ENCODE data around the gene PKD2L1. TPM values are rescaled to one million over a fixed set of nuclear protein-coding genes. Genes with fewer than 3 reads are reported as not detected.
A peak's percentile ranks its signal among the peaks of the same experiment; 100 is the strongest.

Gene PKD2L1
- total and polyA plus RNA-seq, 2 of the 8 experiments (the other 6 are each of a cell fraction or from before 2014, with no cell fraction given) = 0.20 to 0.33 TPM

- H3K27ac ChIP-seq (ENCODE audit: low read depth, low read length) = no peak overlapping the region
- H3K23ac ChIP-seq (ENCODE audit: insufficient read length) = no peak overlapping the region
- no peak overlapping the region for H2BK12ac ChIP-seq (ENCODE audit: low read depth, low read length)
- FAIRE-seq (no peak), DNase-seq (ENCODE audit: low read depth in 1 of 2, low spot score in 2 of 2) (no peak)
- no peak overlapping the region for H4K5ac ChIP-seq (ENCODE audit: insufficient read length, low read depth, low read length)
- no peak overlapping the region for H4K8ac ChIP-seq (ENCODE audit: extremely low read depth, insufficient read depth, low read length)
- no peak overlapping the region for H3K18ac ChIP-seq (ENCODE audit: extremely low read depth, low read length)
- no peak overlapping the region for H3K4ac ChIP-seq (replicated peaks; ENCODE audit: insufficient read length, low read depth, low read length)
- ChIA-PET POLR2A (ENCODE audit: partially characterized antibody) (interaction anchor here (1.0 to 6.8 kb wide), 9 partner anchors 9 to 157 kb away, joined by 3 to 103 read pairs (median 11); partner anchors contain the start of genes PKD2L1 and SCD), CTCF (ENCODE audit: partially characterized antibody) (interaction anchor here (1.3 to 2.0 kb wide), 4 partner anchors 9 to 69 kb away, joined by 3 to 6 read pairs (median 5); no protein-coding TSS in a partner anchor)
- H2AFZ ChIP-seq (ENCODE audit: low read length) = no peak overlapping the region
- peaks cover 0 to 8% (median 0%) of the 10 kb centered on the region in 4 experiments; a peak in 1 of 7 replicates for H3K4me1 ChIP-seq (replicated peaks in 1 of 4; ENCODE audit: control insufficient read depth in 3 of 4, insufficient read depth in 4 of 4, low read length in 3 of 4)
- H3K9ac ChIP-seq (replicated peaks in 1 of 4; ENCODE audit: extremely low read depth in 1 of 4, low read depth in 3 of 4, low read length in 3 of 4) = no peak overlapping the region
- no peaks in the 10 kb centered on the region for H3K9me3 ChIP-seq (ENCODE audit: insufficient read depth in 2 of 2, low read depth in 1 of 2, low read length in 1 of 2)
- no peak overlapping the region for H4K91ac ChIP-seq (replicated peaks; ENCODE audit: insufficient read length, low read length)
- peaks cover 16 to 54% (median 37%) of the 10 kb centered on the region in 4 experiments for H3K36me3 ChIP-seq (ENCODE audit: control insufficient read depth in 2 of 4, insufficient read depth in 4 of 4, low read length in 3 of 4)
- no peaks in the 10 kb centered on the region; the same call in 1 of the 2 replicates for H3K79me1 ChIP-seq (ENCODE audit: low read depth, low read length)
- H4K20me1 ChIP-seq (replicated peaks in 1 of 2; ENCODE audit: control insufficient read depth in 1 of 2, insufficient read depth in 2 of 2, low read length in 2 of 2) = peaks cover 0 to 12% of the 10 kb centered on the region in 2 experiments
- H2AK5ac ChIP-seq (ENCODE audit: low read depth, low read length) = no peak overlapping the region
- no peak overlapping the region for H3K56ac ChIP-seq (replicated peaks; ENCODE audit: insufficient read length, low read depth, low read length)
- H3K4me2 ChIP-seq (ENCODE audit: insufficient read depth in 1 of 2, low read depth in 2 of 2, low read length in 2 of 2) = no peak overlapping the region
- no peak overlapping the region for H2BK5ac ChIP-seq (ENCODE audit: low read depth, low read length)
- H3K79me2 ChIP-seq (ENCODE audit: control insufficient read depth in 1 of 2, insufficient read depth in 2 of 2, low read length in 2 of 2) = peaks cover 0 to 3% of the 10 kb centered on the region in 2 experiments; a peak in 1 of 4 replicates
- WGBS, 2 experiments (ENCODE audit: extremely low coverage in 1 of 2, insufficient coverage in 1 of 2, insufficient read length in 1 of 2, insufficient replicate concordance in 2 of 2, low coverage in 1 of 2, low lambda C conversion rate in 2 of 2, missing lambda C conversion rate in 1 of 2) = 96% methylated on average over 3 of the region's 3 CpGs; no CpG with 5 or more reads in 1 of the 2 experiments
- H3K23me2 ChIP-seq (ENCODE audit: low read depth, low read length) = no peaks in the 10 kb centered on the region
- no peak overlapping the region for H2BK120ac ChIP-seq (replicated peaks; ENCODE audit: low read depth, low read length)
- no peak overlapping the region for H3K14ac ChIP-seq (ENCODE audit: insufficient read length)
- TF ChIP-seq ASH2L (IDR thresholded peaks at IDR 0.05; ENCODE audit: low read length) = no peak
- TF ChIP-seq KDM4A (IDR thresholded peaks at IDR 0.05; ENCODE audit: low read depth, low read length, severe bottlenecking) = no peak
- no peak for TF ChIP-seq JUND (IDR thresholded peaks at IDR 0.05; ENCODE audit: low read length)
- TF ChIP-seq KDM1A (IDR thresholded peaks at IDR 0.05; ENCODE audit: borderline replicate concordance, low read length) = 0 out of 2 replicates have a peak, but pooled peaks have one; percentile 44
- TF ChIP-seq POLR2AphosphoS5 (IDR thresholded peaks at IDR 0.05; ENCODE audit: low read depth, low read length) = no peak; the same call in 1 of the 2 replicates
- no peak overlapping the region for H2BK15ac ChIP-seq (ENCODE audit: low read length)
- H3K4me3 ChIP-seq (ENCODE audit: extremely low read depth in 1 of 4, insufficient read depth in 2 of 4, low read depth in 3 of 4, low read length in 4 of 4) = no peak overlapping the region
- no peak overlapping the region for H2BK20ac ChIP-seq (ENCODE audit: low read length)
- no peaks in the 10 kb centered on the region for H3K27me3 ChIP-seq (replicated peaks in 1 of 4; ENCODE audit: control insufficient read depth in 3 of 4, extremely low read depth in 1 of 4, insufficient read depth in 3 of 4, low read length in 3 of 4)
Observed at GRCh38 chr10:100364175-100364574, 34.1 kb upstream of the PKD2L1 start.

Measured in H1 (cell line).